Measurements from ENCODE around the gene SLBP. TPM values are rescaled to one million over a fixed set of nuclear protein-coding genes. Genes with fewer than 3 reads are reported as not detected.

Gene SLBP
- total and polyA plus RNA-seq, 2 donors from 2014 or later = 30.7 to 42.8 TPM

GRCh38 chr4:1643971-1644735 lies 68.0 kb downstream of the SLBP start:
- H3K36me3 ChIP-seq (ENCODE audit: control insufficient read depth in 2 of 3, insufficient read depth in 3 of 3, low read length in 3 of 3) = no peaks in the 10 kb centered on the region
- peaks cover 0 to 7% (median 0%) of the 10 kb centered on the region in 3 donors for H3K4me1 ChIP-seq (ENCODE audit: control insufficient read depth in 2 of 3, insufficient read depth in 2 of 3, low read depth in 1 of 3, low read length in 3 of 3)
- no peak overlapping the region for H3K9ac ChIP-seq (ENCODE audit: low read length in 3 of 3)
- FAIRE-seq = no peak
- no peak overlapping the region for H3K27ac ChIP-seq (ENCODE audit: low read depth in 2 of 2, low read length in 2 of 2)
- no peaks in the 10 kb centered on the region for H3K27me3 ChIP-seq (ENCODE audit: control insufficient read depth, insufficient read depth, low read length)
- DNase-seq = no peak
- intact Hi-C loops (cut with DNase I) = no loop called here
- H3K4me3 ChIP-seq (ENCODE audit: low read length in 3 of 3) = no peak overlapping the region
- H3K9me3 ChIP-seq (ENCODE audit: control insufficient read depth in 2 of 3, insufficient read depth in 1 of 3, low read length in 3 of 3) = no peaks in the 10 kb centered on the region
- TF ChIP-seq CTCF (IDR thresholded peaks at IDR 0.05; ENCODE audit: borderline replicate concordance, extremely low read depth, insufficient read depth) = no peak

Other genes starting within 250 kb of the SLBP start
- gene FAM53A, start 28.0 kb downstream of the SLBP start, total RNA-seq = 2.9 TPM
- 1.2 TPM for gene FAM53A, start 28.0 kb downstream of the SLBP start, polyA plus RNA-seq (ENCODE audit: insufficient read depth, low read depth, low replicate concordance)
- gene TMEM129, start 9.0 kb upstream of the SLBP start, total RNA-seq = 48.2 TPM
- gene TMEM129, start 9.0 kb upstream of the SLBP start, polyA plus RNA-seq (ENCODE audit: insufficient read depth, low read depth, low replicate concordance) = 60.0 TPM
- 12.2 TPM for gene TACC3, start 9.2 kb upstream of the SLBP start, total RNA-seq
- 4.9 TPM for gene TACC3, start 9.2 kb upstream of the SLBP start, polyA plus RNA-seq (ENCODE audit: insufficient read depth, low read depth, low replicate concordance)
- gene FGFR3, start 81.0 kb upstream of the SLBP start, total RNA-seq = 25.5 TPM
- 28.5 TPM for gene FGFR3, start 81.0 kb upstream of the SLBP start, polyA plus RNA-seq (ENCODE audit: insufficient read depth, low read depth, low replicate concordance)
- gene LETM1, start 143.8 kb upstream of the SLBP start, total RNA-seq = 46.4 TPM
- 20.0 TPM for gene LETM1, start 143.8 kb upstream of the SLBP start, polyA plus RNA-seq (ENCODE audit: insufficient read depth, low read depth, low replicate concordance)
- gene NSD2, start 159.1 kb upstream of the SLBP start, total RNA-seq = 51.2 TPM
- 5.5 TPM for gene NSD2, start 159.1 kb upstream of the SLBP start, polyA plus RNA-seq (ENCODE audit: insufficient read depth, low read depth, low replicate concordance)

Data from kidney (tissue), 14 donors.